ENCODE results near the gene PSMA3. TPM values are rescaled to one million over a fixed set of nuclear protein-coding genes. Genes with fewer than 3 reads are reported as not detected.

The PSMA3 gene
- total RNA-seq, result 100 to 1,000 TPM; 243 to 259 TPM

- H3K4me3 Mint-ChIP-seq, result peak within 1 kb of the TSS; percentile 88
- no peaks in the 10 kb centered on the region for H3K9me3 Mint-ChIP-seq
- peak; percentile 98 for DNase-seq
- ChIA-PET CTCF (interaction anchor here (0.6 to 1.8 kb wide), 5 partner anchors 39 to 183 kb away, joined by 3 to 6 read pairs (median 3); partner anchors contain the start of genes ARID4A, KIAA0586 and TIMM9), POLR2A (interaction anchor here (0.6 to 5.6 kb wide), 24 partner anchors 8 to 855 kb away, joined by 3 to 105 read pairs (median 4); partner anchors contain the start of genes ACTR10, ARID4A, KIAA0586 and NAA30)
- peaks cover 49% of the 10 kb centered on the region for H3K4me1 Mint-ChIP-seq
- H3K36me3 Mint-ChIP-seq (ENCODE audit: low read depth), result peaks cover 24% of the 10 kb centered on the region
- no peaks in the 10 kb centered on the region for H3K27me3 Mint-ChIP-seq
- H3K27ac Mint-ChIP-seq, result peak within 1 kb of the TSS; percentile 96
Observed at GRCh38 chr14:58244556-58245387, at the start of gene PSMA3. TSS of gene PSMA3 (plus strand) at chr14:58244843. CDS start at chr14:58244921, 78 bp downstream.

GRCh38 chr14:58196198-58196597 is 48.4 kb upstream of the PSMA3 start:
- Mint-ChIP-seq H3K4me1 (peaks cover 27% of the 10 kb centered on the region), H3K27ac (no peak overlapping the region), H3K27me3 (no peaks in the 10 kb centered on the region), H3K9me3 (no peaks in the 10 kb centered on the region), H3K36me3 (ENCODE audit: low read depth) (no peaks in the 10 kb centered on the region), H3K4me3 (no peak overlapping the region)
- ChIA-PET CTCF (no interaction called here), POLR2A (no interaction called here)
- DNase-seq, result no peak

GRCh38 chr14:58198086-58198485 is 46.6 kb upstream of the PSMA3 start:
- POLR2A ChIA-PET, result interaction anchor here (1.2 to 3.1 kb wide), 2 partner anchors 15 to 46 kb away, joined by 4 to 16 read pairs; partner anchors contain the start of gene PSMA3
- no peak for DNase-seq
- H3K27me3 Mint-ChIP-seq, result no peaks in the 10 kb centered on the region
- H3K9me3 Mint-ChIP-seq, result no peaks in the 10 kb centered on the region
- H3K36me3 Mint-ChIP-seq (ENCODE audit: low read depth), result no peaks in the 10 kb centered on the region
- CTCF ChIA-PET, result no interaction called here
- H3K27ac Mint-ChIP-seq, result no peak overlapping the region
- H3K4me3 Mint-ChIP-seq, result no peak overlapping the region
- H3K4me1 Mint-ChIP-seq, result peaks cover 37% of the 10 kb centered on the region

- peak within 1 kb of the TSS; percentile 95 for H3K4me3 Mint-ChIP-seq
- POLR2A ChIA-PET, result interaction anchor here (0.6 to 3.1 kb wide), 14 partner anchors 13 to 227 kb away, joined by 3 to 22 read pairs (median 3); partner anchors contain the start of genes ARID4A, KIAA0586, PSMA3 and TIMM9
- peaks cover 6% of the 10 kb centered on the region for H3K36me3 Mint-ChIP-seq (ENCODE audit: low read depth)
- CTCF ChIA-PET, result interaction anchor here (1.1 to 1.4 kb wide), 6 partner anchors 10 to 98 kb away, joined by 3 read pairs; partner anchors contain the start of gene ARID4A
- peak within 1 kb of the TSS; percentile 92 for H3K27ac Mint-ChIP-seq
- no peaks in the 10 kb centered on the region for H3K27me3 Mint-ChIP-seq
- peak; percentile 86 for DNase-seq
- H3K4me1 Mint-ChIP-seq, result peaks cover 38% of the 10 kb centered on the region
- no peaks in the 10 kb centered on the region for H3K9me3 Mint-ChIP-seq
Observed at GRCh38 chr14:58199726-58200479, 44.7 kb upstream of the PSMA3 start, which contains the start of gene ACTR10. TSS of gene ACTR10 (plus strand) at chr14:58200149. CDS start at chr14:58200218, 69 bp downstream.

- Mint-ChIP-seq H3K4me3 (peak overlapping the region; percentile 95), H3K27me3 (no peaks in the 10 kb centered on the region), H3K36me3 (ENCODE audit: low read depth) (peaks cover 6% of the 10 kb centered on the region), H3K27ac (peak overlapping the region; percentile 92), H3K9me3 (no peaks in the 10 kb centered on the region), H3K4me1 (peaks cover 38% of the 10 kb centered on the region)
- ChIA-PET POLR2A (interaction anchor here (0.7 to 3.1 kb wide), 10 partner anchors 12 to 226 kb away, joined by 3 to 22 read pairs (median 4); partner anchors contain the start of genes ARID4A, KIAA0586, PSMA3 and TIMM9), CTCF (interaction anchor here (1.1 kb wide), 3 partner anchors 9 to 50 kb away, joined by 3 read pairs; no protein-coding TSS in a partner anchor)
- DNase-seq, result no peak
Observed at GRCh38 chr14:58200480-58200841, 44.2 kb upstream of the PSMA3 start.

GRCh38 chr14:58200846-58201245 is 43.8 kb upstream of the PSMA3 start:
- no peaks in the 10 kb centered on the region for H3K27me3 Mint-ChIP-seq
- H3K4me1 Mint-ChIP-seq, result peaks cover 38% of the 10 kb centered on the region
- CTCF ChIA-PET, result interaction anchor here (1.1 kb wide), 3 partner anchors 9 to 51 kb away, joined by 3 read pairs; no protein-coding TSS in a partner anchor
- H3K9me3 Mint-ChIP-seq, result no peaks in the 10 kb centered on the region
- no peak for DNase-seq
- POLR2A ChIA-PET, result interaction anchor here (0.7 to 3.1 kb wide), 9 partner anchors 16 to 226 kb away, joined by 3 to 22 read pairs (median 5); partner anchors contain the start of genes ARID4A, KIAA0586, PSMA3 and TIMM9
- peak overlapping the region; percentile 95 for H3K4me3 Mint-ChIP-seq
- H3K36me3 Mint-ChIP-seq (ENCODE audit: low read depth), result peaks cover 6% of the 10 kb centered on the region
- H3K27ac Mint-ChIP-seq, result peak overlapping the region; percentile 92

GRCh38 chr14:58213176-58213575 is 31.5 kb upstream of the PSMA3 start:
- Mint-ChIP-seq H3K4me3 (no peak overlapping the region), H3K9me3 (no peaks in the 10 kb centered on the region), H3K27me3 (no peaks in the 10 kb centered on the region), H3K27ac (no peak overlapping the region), H3K4me1 (peaks cover 4% of the 10 kb centered on the region), H3K36me3 (ENCODE audit: low read depth) (peaks cover 39% of the 10 kb centered on the region)
- CTCF ChIA-PET, result interaction anchor here (0.5 to 1.5 kb wide), 4 partner anchors 13 to 1118 kb away, joined by 3 read pairs; partner anchors contain the start of gene ACTR10
- POLR2A ChIA-PET, result interaction anchor here (0.6 to 1.0 kb wide), 3 partner anchors 13 to 106 kb away, joined by 3 to 4 read pairs (median 3); partner anchors contain the start of gene ACTR10
- no peak for DNase-seq

- no peak overlapping the region for H3K27ac Mint-ChIP-seq
- peaks cover 4% of the 10 kb centered on the region for H3K4me1 Mint-ChIP-seq
- CTCF ChIA-PET, result no interaction called here
- H3K4me3 Mint-ChIP-seq, result no peak overlapping the region
- no peaks in the 10 kb centered on the region for H3K27me3 Mint-ChIP-seq
- H3K9me3 Mint-ChIP-seq, result no peaks in the 10 kb centered on the region
- peaks cover 32% of the 10 kb centered on the region for H3K36me3 Mint-ChIP-seq (ENCODE audit: low read depth)
- no peak for DNase-seq
- POLR2A ChIA-PET, result interaction anchor here (1.8 kb wide), 1 partner anchor 15 kb away, joined by 5 read pairs; the partner anchor contains the start of gene ACTR10
Observed at GRCh38 chr14:58215191-58215914, 29.3 kb upstream of the PSMA3 start.

GRCh38 chr14:58216544-58216943 is 28.1 kb upstream of the PSMA3 start:
- CTCF ChIA-PET, result no interaction called here
- Mint-ChIP-seq H3K4me1 (peaks cover 4% of the 10 kb centered on the region), H3K9me3 (no peaks in the 10 kb centered on the region), H3K27me3 (no peaks in the 10 kb centered on the region), H3K27ac (no peak overlapping the region), H3K36me3 (ENCODE audit: low read depth) (peaks cover 30% of the 10 kb centered on the region), H3K4me3 (no peak overlapping the region)
- POLR2A ChIA-PET, result interaction anchor here (1.8 kb wide), 1 partner anchor 17 kb away, joined by 5 read pairs; the partner anchor contains the start of gene ACTR10
- no peak for DNase-seq

GRCh38 chr14:58227096-58227819 is 17.4 kb upstream of the PSMA3 start:
- DNase-seq, result no peak
- no peak overlapping the region for H3K27ac Mint-ChIP-seq
- H3K9me3 Mint-ChIP-seq, result no peaks in the 10 kb centered on the region
- H3K4me1 Mint-ChIP-seq, result no peaks in the 10 kb centered on the region
- H3K27me3 Mint-ChIP-seq, result no peaks in the 10 kb centered on the region
- H3K36me3 Mint-ChIP-seq (ENCODE audit: low read depth), result peaks cover 11% of the 10 kb centered on the region
- no peak overlapping the region for H3K4me3 Mint-ChIP-seq
- ChIA-PET POLR2A (interaction anchor here (0.7 to 1.6 kb wide), 4 partner anchors 17 to 1670 kb away, joined by 3 read pairs; partner anchors contain the start of genes ACTR10 and PSMA3), CTCF (interaction anchor here (0.6 to 0.8 kb wide), 2 partner anchors 10 to 210 kb away, joined by 3 read pairs; no protein-coding TSS in a partner anchor)

Data from activated CD4-positive, alpha-beta memory T cell treated with anti-CD3 and anti-CD28 coated beads, Interleukin-2, amount 10 ng/mL, durations not matched to agents 7 days and 5 days (primary cell).